ENCODE data around the gene CHI3L2. TPM values are rescaled to one million over a fixed set of nuclear protein-coding genes. Genes with fewer than 3 reads are reported as not detected.
A peak's percentile ranks its signal among the peaks of the same experiment; 100 is the strongest.

The CHI3L2 gene
- total RNA-seq, 1 experiment from 2014 or later: 0.77 TPM

DNA sequence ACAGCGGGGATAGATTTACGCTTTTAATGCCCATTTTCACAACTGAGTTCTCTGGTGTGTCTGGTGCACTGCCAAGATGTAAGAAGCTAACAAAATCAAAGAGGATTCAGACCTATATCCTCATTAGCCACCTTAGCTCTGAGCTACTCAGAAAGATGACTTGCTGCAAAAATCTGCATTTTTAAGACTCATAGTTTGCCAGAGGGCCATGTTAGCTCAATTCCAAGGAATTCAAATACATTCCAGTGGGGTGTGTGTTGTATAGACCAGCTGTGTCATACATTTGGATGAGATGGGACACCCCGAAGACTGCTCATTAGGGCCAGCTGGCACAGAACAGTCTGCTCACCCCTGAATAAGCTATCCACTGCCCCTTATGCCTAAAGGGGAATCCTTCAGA, 36.0 kb upstream of the CHI3L2 start:
- no peaks in the 10 kb centered on the region; the same call in 1 of the 2 replicates for H3K4me1 ChIP-seq (ENCODE audit: control insufficient read depth, insufficient read depth, low read length)
- no peak overlapping the region for H3K27ac ChIP-seq (ENCODE audit: low read length)
- ChIA-PET CTCF (interaction anchor here (0.6 kb wide), 1 partner anchor 1721 kb away, joined by 3 read pairs; no protein-coding TSS in a partner anchor), POLR2A (no interaction called here)
- intact Hi-C loops (cut with micrococcal nuclease; ENCODE audit: unreplicated experiment): no loop called here
- DNase-seq (ENCODE audit: low read depth, low spot score): no peak
- in situ Hi-C loops (cut with HindIII; ENCODE audit: low pct_unique_long_range_greater_than_20kb, low sequenced_read_pairs): no loop called here
- no peak for ATAC-seq
- no peaks in the 10 kb centered on the region for H3K36me3 ChIP-seq (ENCODE audit: control insufficient read depth, insufficient read depth, low read length)
- H3K27me3 ChIP-seq (ENCODE audit: control insufficient read depth, insufficient read depth, low read length): no peaks in the 10 kb centered on the region
- TF ChIP-seq POLR2AphosphoS5 (IDR thresholded peaks at IDR 0.05; ENCODE audit: low read depth, low read length) (no peak), SIN3A (IDR thresholded peaks at IDR 0.05; ENCODE audit: borderline replicate concordance, insufficient read depth, low read depth, low read length) (no peak), TCF7L2 (IDR thresholded peaks at IDR 0.05; ENCODE audit: low read depth, low read length) (no peak)
- TF ChIP-seq, protein P1, sequence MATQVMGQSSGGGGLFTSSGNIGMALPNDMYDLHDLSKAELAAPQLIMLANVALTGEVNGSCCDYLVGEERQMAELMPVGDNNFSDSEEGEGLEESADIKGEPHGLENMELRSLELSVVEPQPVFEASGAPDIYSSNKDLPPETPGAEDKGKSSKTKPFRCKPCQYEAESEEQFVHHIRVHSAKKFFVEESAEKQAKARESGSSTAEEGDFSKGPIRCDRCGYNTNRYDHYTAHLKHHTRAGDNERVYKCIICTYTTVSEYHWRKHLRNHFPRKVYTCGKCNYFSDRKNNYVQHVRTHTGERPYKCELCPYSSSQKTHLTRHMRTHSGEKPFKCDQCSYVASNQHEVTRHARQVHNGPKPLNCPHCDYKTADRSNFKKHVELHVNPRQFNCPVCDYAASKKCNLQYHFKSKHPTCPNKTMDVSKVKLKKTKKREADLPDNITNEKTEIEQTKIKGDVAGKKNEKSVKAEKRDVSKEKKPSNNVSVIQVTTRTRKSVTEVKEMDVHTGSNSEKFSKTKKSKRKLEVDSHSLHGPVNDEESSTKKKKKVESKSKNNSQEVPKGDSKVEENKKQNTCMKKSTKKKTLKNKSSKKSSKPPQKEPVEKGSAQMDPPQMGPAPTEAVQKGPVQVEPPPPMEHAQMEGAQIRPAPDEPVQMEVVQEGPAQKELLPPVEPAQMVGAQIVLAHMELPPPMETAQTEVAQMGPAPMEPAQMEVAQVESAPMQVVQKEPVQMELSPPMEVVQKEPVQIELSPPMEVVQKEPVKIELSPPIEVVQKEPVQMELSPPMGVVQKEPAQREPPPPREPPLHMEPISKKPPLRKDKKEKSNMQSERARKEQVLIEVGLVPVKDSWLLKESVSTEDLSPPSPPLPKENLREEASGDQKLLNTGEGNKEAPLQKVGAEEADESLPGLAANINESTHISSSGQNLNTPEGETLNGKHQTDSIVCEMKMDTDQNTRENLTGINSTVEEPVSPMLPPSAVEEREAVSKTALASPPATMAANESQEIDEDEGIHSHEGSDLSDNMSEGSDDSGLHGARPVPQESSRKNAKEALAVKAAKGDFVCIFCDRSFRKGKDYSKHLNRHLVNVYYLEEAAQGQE (IDR thresholded peaks at IDR 0.05; ENCODE audit: insufficient read depth in 1 of 2, low read depth in 2 of 2, low read length in 1 of 2): no peak
- H3K9me3 ChIP-seq (ENCODE audit: control insufficient read depth, insufficient read depth, low read depth, low read length): no peaks in the 10 kb centered on the region
- no TSS peak for BruUV-seq (replicated peaks)
- H3K4me3 ChIP-seq (ENCODE audit: low read depth in 2 of 2, low read length in 2 of 2): no peak overlapping the region

DNA sequence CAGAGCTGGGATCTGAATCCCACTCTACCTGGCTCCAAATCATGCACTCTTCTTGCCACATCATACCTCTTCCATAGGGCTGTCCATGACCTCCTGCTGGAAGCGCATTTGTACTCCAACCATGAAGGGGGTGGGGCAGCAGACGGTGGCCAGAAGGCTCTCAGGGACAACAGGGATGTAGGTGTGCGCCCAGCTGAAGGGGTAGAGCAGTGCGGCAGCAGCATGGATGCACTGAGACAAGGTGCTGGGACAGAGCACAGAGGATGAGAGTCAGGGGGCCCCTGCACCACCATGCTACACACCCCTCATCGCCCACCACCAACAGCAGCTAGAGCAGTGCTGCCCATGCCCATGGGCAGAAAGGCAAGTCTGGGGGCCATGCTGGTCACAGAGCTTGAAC, 35.4 kb upstream of the CHI3L2 start:
- H3K9me3 ChIP-seq (ENCODE audit: control insufficient read depth, insufficient read depth, low read depth, low read length): no peaks in the 10 kb centered on the region
- no peak overlapping the region for H3K4me3 ChIP-seq (ENCODE audit: low read depth in 2 of 2, low read length in 2 of 2)
- DNase-seq (ENCODE audit: low read depth, low spot score) (no peak), ATAC-seq (peak; percentile 47; the same call in 1 of the 2 replicates)
- in situ Hi-C loops (cut with HindIII; ENCODE audit: low pct_unique_long_range_greater_than_20kb, low sequenced_read_pairs) (no loop called here), intact Hi-C loops (cut with micrococcal nuclease; ENCODE audit: unreplicated experiment) (no loop called here)
- no TSS peak for BruUV-seq (replicated peaks)
- no peak overlapping the region for H3K27ac ChIP-seq (ENCODE audit: low read length)
- POLR2A ChIA-PET: no interaction called here
- CTCF ChIA-PET: no interaction called here
- no peaks in the 10 kb centered on the region; the same call in 1 of the 2 replicates for H3K4me1 ChIP-seq (ENCODE audit: control insufficient read depth, insufficient read depth, low read length)
- TF ChIP-seq, protein P2, sequence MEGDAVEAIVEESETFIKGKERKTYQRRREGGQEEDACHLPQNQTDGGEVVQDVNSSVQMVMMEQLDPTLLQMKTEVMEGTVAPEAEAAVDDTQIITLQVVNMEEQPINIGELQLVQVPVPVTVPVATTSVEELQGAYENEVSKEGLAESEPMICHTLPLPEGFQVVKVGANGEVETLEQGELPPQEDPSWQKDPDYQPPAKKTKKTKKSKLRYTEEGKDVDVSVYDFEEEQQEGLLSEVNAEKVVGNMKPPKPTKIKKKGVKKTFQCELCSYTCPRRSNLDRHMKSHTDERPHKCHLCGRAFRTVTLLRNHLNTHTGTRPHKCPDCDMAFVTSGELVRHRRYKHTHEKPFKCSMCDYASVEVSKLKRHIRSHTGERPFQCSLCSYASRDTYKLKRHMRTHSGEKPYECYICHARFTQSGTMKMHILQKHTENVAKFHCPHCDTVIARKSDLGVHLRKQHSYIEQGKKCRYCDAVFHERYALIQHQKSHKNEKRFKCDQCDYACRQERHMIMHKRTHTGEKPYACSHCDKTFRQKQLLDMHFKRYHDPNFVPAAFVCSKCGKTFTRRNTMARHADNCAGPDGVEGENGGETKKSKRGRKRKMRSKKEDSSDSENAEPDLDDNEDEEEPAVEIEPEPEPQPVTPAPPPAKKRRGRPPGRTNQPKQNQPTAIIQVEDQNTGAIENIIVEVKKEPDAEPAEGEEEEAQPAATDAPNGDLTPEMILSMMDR (IDR thresholded peaks at IDR 0.05): no peak
- no peaks in the 10 kb centered on the region for H3K36me3 ChIP-seq (ENCODE audit: control insufficient read depth, insufficient read depth, low read length)
- H3K27me3 ChIP-seq (ENCODE audit: control insufficient read depth, insufficient read depth, low read length): no peaks in the 10 kb centered on the region

DNA sequence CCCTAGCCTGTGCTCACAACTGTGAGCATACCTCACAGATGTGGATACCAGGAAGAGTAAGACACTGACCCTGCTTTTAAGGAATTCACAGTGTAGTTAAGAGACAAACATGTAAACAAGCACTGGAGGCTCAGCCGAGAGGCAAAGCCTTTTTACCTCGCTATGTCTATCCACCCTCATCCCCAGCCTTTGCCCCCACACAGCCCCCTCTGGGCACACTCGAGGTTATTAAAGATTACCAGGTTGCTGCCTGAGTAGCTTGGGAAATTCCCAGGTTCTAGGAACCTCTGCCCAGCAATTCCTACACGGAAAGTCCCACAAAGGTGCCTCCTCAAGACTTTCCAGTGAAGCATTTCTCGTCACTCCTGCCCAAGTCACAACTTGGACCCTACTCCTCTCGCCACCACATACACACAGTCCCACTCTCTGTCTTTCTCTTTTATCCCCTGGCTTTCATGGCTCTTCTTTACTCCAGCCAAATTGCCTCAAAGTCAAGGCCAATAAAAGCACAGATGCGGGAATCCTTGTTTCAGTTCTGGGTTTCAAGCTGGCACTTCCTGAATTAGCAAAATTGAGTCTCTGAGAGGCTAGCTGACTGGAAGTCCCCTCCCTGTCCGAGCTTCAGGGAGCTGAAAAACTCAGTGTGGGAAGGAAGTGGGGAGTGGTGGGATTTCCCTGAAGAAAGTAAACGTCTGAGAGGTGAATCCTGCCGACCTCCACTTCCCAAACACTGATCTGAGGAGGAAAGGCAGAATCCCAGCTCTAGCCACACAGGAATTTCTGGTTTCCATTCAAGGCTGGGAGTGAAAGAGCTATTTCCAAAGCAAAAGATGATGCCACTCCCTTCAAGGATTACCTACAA, 34.6 kb upstream of the CHI3L2 start:
- intact Hi-C loops (cut with micrococcal nuclease; ENCODE audit: unreplicated experiment) (no loop called here), in situ Hi-C loops (cut with HindIII; ENCODE audit: low pct_unique_long_range_greater_than_20kb, low sequenced_read_pairs) (no loop called here)
- H3K27ac ChIP-seq (ENCODE audit: low read length): no peak overlapping the region
- BruUV-seq (replicated peaks): no TSS peak
- H3K9me3 ChIP-seq (ENCODE audit: control insufficient read depth, insufficient read depth, low read depth, low read length): no peaks in the 10 kb centered on the region
- no peak for TF ChIP-seq SIN3A (IDR thresholded peaks at IDR 0.05; ENCODE audit: borderline replicate concordance, insufficient read depth, low read depth, low read length)
- no peak for TF ChIP-seq POLR2AphosphoS5 (IDR thresholded peaks at IDR 0.05; ENCODE audit: low read depth, low read length)
- no peak for TF ChIP-seq TCF7L2 (IDR thresholded peaks at IDR 0.05; ENCODE audit: low read depth, low read length)
- TF ChIP-seq, protein P2 (IDR thresholded peaks at IDR 0.05): no peak
- TF ChIP-seq, protein P1 (IDR thresholded peaks at IDR 0.05; ENCODE audit: insufficient read depth in 1 of 2, low read depth in 2 of 2, low read length in 1 of 2): no peak
- H3K36me3 ChIP-seq (ENCODE audit: control insufficient read depth, insufficient read depth, low read length): no peaks in the 10 kb centered on the region
- ATAC-seq (peak; percentile 44; the same call in 1 of the 2 replicates), DNase-seq (ENCODE audit: low read depth, low spot score) (no peak)
- no peak overlapping the region for H3K4me3 ChIP-seq (ENCODE audit: low read depth in 2 of 2, low read length in 2 of 2)
- POLR2A ChIA-PET: no interaction called here
- CTCF ChIA-PET: no interaction called here
- H3K4me1 ChIP-seq (ENCODE audit: control insufficient read depth, insufficient read depth, low read length): no peaks in the 10 kb centered on the region; the same call in 1 of the 2 replicates
- no peaks in the 10 kb centered on the region for H3K27me3 ChIP-seq (ENCODE audit: control insufficient read depth, insufficient read depth, low read length)

Data from Panc1 (cell line).